ENCODE data around the gene CENPF.

DNA sequence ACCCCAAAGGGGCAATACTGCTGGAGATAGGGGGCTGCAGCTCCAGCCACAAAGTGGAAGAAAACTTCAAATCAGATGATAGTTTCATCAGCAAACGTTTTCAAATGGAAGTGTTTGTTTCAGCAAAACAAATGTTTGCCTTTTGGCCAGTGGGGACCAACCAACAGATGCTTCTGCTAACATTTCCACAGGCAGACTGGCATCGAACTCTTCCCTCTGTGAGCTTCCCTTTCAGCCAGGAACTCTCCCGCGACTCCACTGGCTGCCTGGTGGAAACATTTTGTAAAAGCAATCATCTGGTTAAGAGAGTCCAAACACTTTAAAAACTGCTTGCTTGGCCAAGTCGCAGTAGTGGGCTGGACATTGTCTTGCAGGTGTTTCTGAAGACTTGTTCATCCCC lies 30.7 kb downstream of the CENPF start:
- TF ChIP-seq EZH2 (IDR thresholded peaks at IDR 0.05; ENCODE audit: low read depth, unreplicated experiment): no peak
- TF ChIP-seq, protein P1, sequence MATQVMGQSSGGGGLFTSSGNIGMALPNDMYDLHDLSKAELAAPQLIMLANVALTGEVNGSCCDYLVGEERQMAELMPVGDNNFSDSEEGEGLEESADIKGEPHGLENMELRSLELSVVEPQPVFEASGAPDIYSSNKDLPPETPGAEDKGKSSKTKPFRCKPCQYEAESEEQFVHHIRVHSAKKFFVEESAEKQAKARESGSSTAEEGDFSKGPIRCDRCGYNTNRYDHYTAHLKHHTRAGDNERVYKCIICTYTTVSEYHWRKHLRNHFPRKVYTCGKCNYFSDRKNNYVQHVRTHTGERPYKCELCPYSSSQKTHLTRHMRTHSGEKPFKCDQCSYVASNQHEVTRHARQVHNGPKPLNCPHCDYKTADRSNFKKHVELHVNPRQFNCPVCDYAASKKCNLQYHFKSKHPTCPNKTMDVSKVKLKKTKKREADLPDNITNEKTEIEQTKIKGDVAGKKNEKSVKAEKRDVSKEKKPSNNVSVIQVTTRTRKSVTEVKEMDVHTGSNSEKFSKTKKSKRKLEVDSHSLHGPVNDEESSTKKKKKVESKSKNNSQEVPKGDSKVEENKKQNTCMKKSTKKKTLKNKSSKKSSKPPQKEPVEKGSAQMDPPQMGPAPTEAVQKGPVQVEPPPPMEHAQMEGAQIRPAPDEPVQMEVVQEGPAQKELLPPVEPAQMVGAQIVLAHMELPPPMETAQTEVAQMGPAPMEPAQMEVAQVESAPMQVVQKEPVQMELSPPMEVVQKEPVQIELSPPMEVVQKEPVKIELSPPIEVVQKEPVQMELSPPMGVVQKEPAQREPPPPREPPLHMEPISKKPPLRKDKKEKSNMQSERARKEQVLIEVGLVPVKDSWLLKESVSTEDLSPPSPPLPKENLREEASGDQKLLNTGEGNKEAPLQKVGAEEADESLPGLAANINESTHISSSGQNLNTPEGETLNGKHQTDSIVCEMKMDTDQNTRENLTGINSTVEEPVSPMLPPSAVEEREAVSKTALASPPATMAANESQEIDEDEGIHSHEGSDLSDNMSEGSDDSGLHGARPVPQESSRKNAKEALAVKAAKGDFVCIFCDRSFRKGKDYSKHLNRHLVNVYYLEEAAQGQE (IDR thresholded peaks at IDR 0.05; ENCODE audit: unreplicated experiment): no peak
- TF ChIP-seq, protein P2, sequence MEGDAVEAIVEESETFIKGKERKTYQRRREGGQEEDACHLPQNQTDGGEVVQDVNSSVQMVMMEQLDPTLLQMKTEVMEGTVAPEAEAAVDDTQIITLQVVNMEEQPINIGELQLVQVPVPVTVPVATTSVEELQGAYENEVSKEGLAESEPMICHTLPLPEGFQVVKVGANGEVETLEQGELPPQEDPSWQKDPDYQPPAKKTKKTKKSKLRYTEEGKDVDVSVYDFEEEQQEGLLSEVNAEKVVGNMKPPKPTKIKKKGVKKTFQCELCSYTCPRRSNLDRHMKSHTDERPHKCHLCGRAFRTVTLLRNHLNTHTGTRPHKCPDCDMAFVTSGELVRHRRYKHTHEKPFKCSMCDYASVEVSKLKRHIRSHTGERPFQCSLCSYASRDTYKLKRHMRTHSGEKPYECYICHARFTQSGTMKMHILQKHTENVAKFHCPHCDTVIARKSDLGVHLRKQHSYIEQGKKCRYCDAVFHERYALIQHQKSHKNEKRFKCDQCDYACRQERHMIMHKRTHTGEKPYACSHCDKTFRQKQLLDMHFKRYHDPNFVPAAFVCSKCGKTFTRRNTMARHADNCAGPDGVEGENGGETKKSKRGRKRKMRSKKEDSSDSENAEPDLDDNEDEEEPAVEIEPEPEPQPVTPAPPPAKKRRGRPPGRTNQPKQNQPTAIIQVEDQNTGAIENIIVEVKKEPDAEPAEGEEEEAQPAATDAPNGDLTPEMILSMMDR (conservative IDR thresholded peaks at IDR 0.05; ENCODE audit: low read depth in 2 of 2): no peak
- no peak for TF ChIP-seq JUNB (IDR thresholded peaks at IDR 0.05; ENCODE audit: unreplicated experiment)
- no peak for TF ChIP-seq POLR2AphosphoS5 (IDR thresholded peaks at IDR 0.05; ENCODE audit: low read depth)
- TF ChIP-seq STAT1 (IDR thresholded peaks at IDR 0.05; ENCODE audit: unreplicated experiment): no peak

Data from GM23338 (cell line).